ENCODE measurements around the gene SPATA13. TPM values are rescaled to one million over a fixed set of nuclear protein-coding genes. Genes with fewer than 3 reads are reported as not detected.

The SPATA13 gene
- total and polyA plus RNA-seq, 2 donors (not counting 1 experiment from before 2014, with no cell fraction given): 5.7 to 8.3 TPM

DNA sequence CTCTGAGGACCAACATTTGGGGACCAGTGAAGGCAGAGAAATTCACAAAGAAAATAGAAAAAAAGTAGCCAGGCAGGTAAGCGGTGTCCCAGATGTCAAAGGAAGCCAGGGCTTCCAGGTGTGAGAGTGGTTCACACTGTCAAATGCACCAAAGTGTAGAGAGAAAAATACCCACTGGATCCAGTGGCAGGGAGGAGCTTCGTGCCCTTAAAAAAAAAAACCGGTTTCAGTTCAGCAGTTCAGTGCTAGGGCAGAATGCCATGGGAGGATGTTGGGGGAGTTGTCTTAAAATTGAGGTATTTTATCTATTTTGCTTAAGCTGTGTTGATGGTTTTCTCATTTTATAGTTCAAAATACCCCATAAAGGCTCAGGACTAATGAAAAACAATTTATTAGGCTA is 101.0 kb downstream of the SPATA13 start:
- H3K36me3 ChIP-seq (replicated peaks in 1 of 2; ENCODE audit: control extremely low read depth in 1 of 2, control insufficient read depth in 1 of 2, extremely low read depth in 1 of 2, insufficient read depth in 2 of 2, low read length in 1 of 2): no peaks in the 10 kb centered on the region
- CTCF ChIA-PET: interaction anchor here (0.7 to 1.5 kb wide), 2 partner anchors 9 to 33 kb away, joined by 3 to 4 read pairs; no protein-coding TSS in a partner anchor
- no peaks in the 10 kb centered on the region for H3K9me3 Mint-ChIP-seq (ENCODE audit: insufficient read depth)
- no peak overlapping the region for H3K4me2 ChIP-seq (replicated peaks; ENCODE audit: low read depth, low read length, poor library complexity, severe bottlenecking)
- peaks cover 9 to 12% of the 10 kb centered on the region in 2 donors for H3K4me1 ChIP-seq (ENCODE audit: control insufficient read depth in 2 of 2, insufficient read depth in 2 of 2, low read length in 2 of 2)
- no peaks in the 10 kb centered on the region for H3K27me3 ChIP-seq (replicated peaks in 1 of 4; ENCODE audit: control extremely low read depth in 1 of 4, control insufficient read depth in 3 of 4, insufficient read depth in 4 of 4, low read length in 3 of 4)
- H4K20me1 ChIP-seq (ENCODE audit: control insufficient read depth, insufficient read depth, low read length, poor library complexity, severe bottlenecking): no peaks in the 10 kb centered on the region
- H3K9ac ChIP-seq (ENCODE audit: low read length): no peak overlapping the region
- H3K9me3 ChIP-seq (ENCODE audit: control extremely low read depth in 1 of 3, control insufficient read depth in 2 of 3, insufficient read depth in 1 of 3, low read length in 2 of 3): no peaks in the 10 kb centered on the region
- H3K27ac Mint-ChIP-seq: peak overlapping the region; percentile 34
- no peak for TF ChIP-seq EZH2 (IDR thresholded peaks at IDR 0.05; ENCODE audit: borderline replicate concordance, insufficient read depth, low read depth, low read length, poor library complexity, severe bottlenecking)
- TF ChIP-seq, protein P1, sequence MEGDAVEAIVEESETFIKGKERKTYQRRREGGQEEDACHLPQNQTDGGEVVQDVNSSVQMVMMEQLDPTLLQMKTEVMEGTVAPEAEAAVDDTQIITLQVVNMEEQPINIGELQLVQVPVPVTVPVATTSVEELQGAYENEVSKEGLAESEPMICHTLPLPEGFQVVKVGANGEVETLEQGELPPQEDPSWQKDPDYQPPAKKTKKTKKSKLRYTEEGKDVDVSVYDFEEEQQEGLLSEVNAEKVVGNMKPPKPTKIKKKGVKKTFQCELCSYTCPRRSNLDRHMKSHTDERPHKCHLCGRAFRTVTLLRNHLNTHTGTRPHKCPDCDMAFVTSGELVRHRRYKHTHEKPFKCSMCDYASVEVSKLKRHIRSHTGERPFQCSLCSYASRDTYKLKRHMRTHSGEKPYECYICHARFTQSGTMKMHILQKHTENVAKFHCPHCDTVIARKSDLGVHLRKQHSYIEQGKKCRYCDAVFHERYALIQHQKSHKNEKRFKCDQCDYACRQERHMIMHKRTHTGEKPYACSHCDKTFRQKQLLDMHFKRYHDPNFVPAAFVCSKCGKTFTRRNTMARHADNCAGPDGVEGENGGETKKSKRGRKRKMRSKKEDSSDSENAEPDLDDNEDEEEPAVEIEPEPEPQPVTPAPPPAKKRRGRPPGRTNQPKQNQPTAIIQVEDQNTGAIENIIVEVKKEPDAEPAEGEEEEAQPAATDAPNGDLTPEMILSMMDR (IDR thresholded peaks at IDR 0.05): no peak
- H3K79me2 ChIP-seq (ENCODE audit: control insufficient read depth, insufficient read depth, low read length): peaks cover 2% of the 10 kb centered on the region
- no peak overlapping the region for H2AFZ ChIP-seq (ENCODE audit: insufficient read depth, low read depth, low read length, poor library complexity, severe bottlenecking)
- H3K4me1 Mint-ChIP-seq: peaks cover 21% of the 10 kb centered on the region
- WGBS (ENCODE audit: insufficient coverage): 65% methylated on average over 3 of the region's 3 CpGs
- intact Hi-C loops (cut with micrococcal nuclease): loop anchor here (2.0 kb wide), 1 partner anchor 39 kb away; no protein-coding TSS in a partner anchor
- H3K4me3 ChIP-seq (ENCODE audit: control extremely low read depth in 1 of 5, extremely low read depth in 1 of 5, insufficient read depth in 1 of 5, low read depth in 2 of 5, low read length in 4 of 5): no peak overlapping the region
- H3K27ac ChIP-seq (ENCODE audit: low read length in 2 of 2): no peak overlapping the region
- ATAC-seq (ENCODE audit: low read depth) (no peak), DNase-seq (no peak)
- H3K27me3 Mint-ChIP-seq: no peaks in the 10 kb centered on the region
- POLR2A ChIA-PET: no interaction called here
- H3K4me3 Mint-ChIP-seq: no peak overlapping the region

DNA sequence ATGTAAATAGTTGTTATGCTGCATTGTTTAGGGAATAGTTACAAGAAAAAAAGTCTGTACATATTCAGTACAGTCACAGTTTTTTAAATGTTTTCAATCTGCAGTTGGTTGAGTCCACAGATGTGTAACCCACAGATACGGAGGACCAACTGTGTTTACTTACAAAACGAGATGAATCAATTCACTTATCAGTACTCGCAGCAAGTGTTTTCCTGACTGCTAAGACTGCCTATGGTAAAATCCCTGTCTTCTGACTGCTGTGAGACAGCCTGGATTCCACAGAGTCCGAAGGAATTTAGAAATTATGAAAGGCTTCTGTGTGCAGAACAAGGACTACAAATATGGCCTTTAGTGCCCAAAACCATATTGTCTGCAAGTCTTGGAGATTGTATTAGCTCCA is 103.1 kb downstream of the SPATA13 start:
- no peak for DNase-seq
- Histone ChIP-seq H4K20me1 (ENCODE audit: control insufficient read depth, insufficient read depth, low read length, poor library complexity, severe bottlenecking) (no peaks in the 10 kb centered on the region), H3K27me3 (replicated peaks in 1 of 4; ENCODE audit: control extremely low read depth in 1 of 4, control insufficient read depth in 3 of 4, insufficient read depth in 4 of 4, low read length in 3 of 4) (no peaks in the 10 kb centered on the region), H2AFZ (ENCODE audit: insufficient read depth, low read depth, low read length, poor library complexity, severe bottlenecking) (peak overlapping the region; percentile 25), H3K9ac (ENCODE audit: low read length) (no peak overlapping the region), H3K4me1 (ENCODE audit: control insufficient read depth in 2 of 2, insufficient read depth in 2 of 2, low read length in 2 of 2) (peaks cover 20 to 25% of the 10 kb centered on the region in 2 donors), H3K9me3 (ENCODE audit: control extremely low read depth in 1 of 3, control insufficient read depth in 2 of 3, insufficient read depth in 1 of 3, low read length in 2 of 3) (no peaks in the 10 kb centered on the region), H3K79me2 (ENCODE audit: control insufficient read depth, insufficient read depth, low read length) (peaks cover 10% of the 10 kb centered on the region), H3K27ac (ENCODE audit: low read length in 2 of 2) (no peak overlapping the region), H3K4me2 (replicated peaks; ENCODE audit: low read depth, low read length, poor library complexity, severe bottlenecking) (no peak overlapping the region), H3K36me3 (replicated peaks in 1 of 2; ENCODE audit: control extremely low read depth in 1 of 2, control insufficient read depth in 1 of 2, extremely low read depth in 1 of 2, insufficient read depth in 2 of 2, low read length in 1 of 2) (no peaks in the 10 kb centered on the region), H3K4me3 (ENCODE audit: control extremely low read depth in 1 of 5, extremely low read depth in 1 of 5, insufficient read depth in 1 of 5, low read depth in 2 of 5, low read length in 4 of 5) (no peak overlapping the region)
- H3K27me3 Mint-ChIP-seq: no peaks in the 10 kb centered on the region
- POLR2A ChIA-PET: no interaction called here
- TF ChIP-seq, protein P1 (IDR thresholded peaks at IDR 0.05): no peak
- no peak for TF ChIP-seq EZH2 (IDR thresholded peaks at IDR 0.05; ENCODE audit: borderline replicate concordance, insufficient read depth, low read depth, low read length, poor library complexity, severe bottlenecking)
- ATAC-seq (ENCODE audit: low read depth): no peak
- 95% methylated on average over 4 of the region's 4 CpGs for WGBS (ENCODE audit: insufficient coverage)
- H3K9me3 Mint-ChIP-seq (ENCODE audit: insufficient read depth): no peaks in the 10 kb centered on the region
- intact Hi-C loops (cut with micrococcal nuclease): no loop called here
- H3K4me1 Mint-ChIP-seq: peaks cover 38% of the 10 kb centered on the region
- no peak overlapping the region for H3K4me3 Mint-ChIP-seq
- CTCF ChIA-PET: interaction anchor here (1.0 kb wide), 1 partner anchor 11 kb away, joined by 3 read pairs; no protein-coding TSS in a partner anchor
- no peak overlapping the region for H3K27ac Mint-ChIP-seq

Measured in B cell (primary cell).